Smooth muscle cell (in vitro differentiated cells): Measurements from ENCODE around the gene ZCCHC8. TPM values are rescaled to one million over a fixed set of nuclear protein-coding genes. Genes with fewer than 3 reads are reported as not detected.
"Not testable (repeated sequence)": the region's sequence is repeated elsewhere in the genome, so short reads cannot be mapped to it uniquely, and the experiment has no call there.

Experiments
- DNase-seq: peaks from one replicate; lab custom pipeline; 2025; ENCODE audit not compliant: unreplicated experiment; lab: John Stamatoyannopoulos, UW
- H2AFZ ChIP-seq: fragments of 200-600 bp; sonication (generic); 2 replicates; pipeline ENCODE4 v1.6.0; 2016; ENCODE audit warnings: antibody characterized with exemption, low read depth, mild to moderate bottlenecking
- H3F3A ChIP-seq: fragments of 200-600 bp; sonication (generic); 2 replicates; pipeline ENCODE4 v1.6.0; 2017; ENCODE audit warnings: antibody characterized with exemption, low read depth
- H3K27ac ChIP-seq: fragments of 200-600 bp; sonication (generic); 2 replicates; pipeline ENCODE4 v1.5.1; 2016; ENCODE audit warnings: low read depth, mild to moderate bottlenecking
- H3K27me3 ChIP-seq: fragments of 200-600 bp; sonication (generic); 2 replicates; pipeline ENCODE4 v1.6.1; 2016; ENCODE audit warnings: low read depth, mild to moderate bottlenecking
- H3K36me3 ChIP-seq: fragments of 200-600 bp; sonication (generic); 2 replicates; pipeline ENCODE4 v1.5.1; 2016; ENCODE audit warnings: low read depth
- H3K4me1 ChIP-seq: fragments of 200-600 bp; sonication (generic); 2 replicates; pipeline ENCODE4 v1.5.1; 2016; ENCODE audit warnings: low read depth
- H3K4me2 ChIP-seq: fragments of 200-600 bp; sonication (generic); 2 replicates; pipeline ENCODE4 v1.6.0; 2016; ENCODE audit warnings: mild to moderate bottlenecking
- H3K4me3 ChIP-seq: fragments of 200-600 bp; sonication (generic); 2 replicates; pipeline ENCODE4 v1.5.1; 2016; ENCODE audit warnings: mild to moderate bottlenecking
- H3K79me2 ChIP-seq: fragments of 200-600 bp; sonication (generic); 2 replicates; pipeline ENCODE4 v1.6.0; 2016; ENCODE audit warnings: low read depth, mild to moderate bottlenecking
- H3K9ac ChIP-seq: fragments of 200-600 bp; sonication (generic); 2 replicates; pipeline ENCODE4 v1.6.0; 2016; ENCODE audit warnings: low read depth
- H3K9me3 ChIP-seq: fragments of 200-600 bp; sonication (generic); replicated peaks from 2 replicates; pipeline ENCODE4 v1.5.1; 2016; ENCODE audit warnings: low read depth
- H4K20me1 ChIP-seq: fragments of 200-600 bp; sonication (generic); 2 replicates; pipeline ENCODE4 v1.6.0; 2016; ENCODE audit warnings: low read depth
- CTCF ChIP-seq: fragments of 200-600 bp; sonication (generic); IDR thresholded peaks from 2 replicates; pipeline ENCODE4 v1.5.1; 2017; ENCODE audit warnings: borderline replicate concordance, mild to moderate bottlenecking, antibody characterized with exemption; ENCODE audit not compliant: insufficient read depth, poor library complexity, severe bottlenecking
- WGBS: methylation state at CpG from one replicate; pipeline ENCODE4 v1.1.7; 2016; ENCODE audit warnings: low lambda C conversion rate; 5-methylcytosine and 5-hydroxymethylcytosine counted together
- polyA plus RNA-seq: library from polyadenylated mRNA; unstranded; fragments of >200 nt; fragmentation: Nextera tagmentation; extraction: Ambion mirVana; gene quantifications from 2 replicates; pipeline ENCODE4 v1.2.1, GENCODE V29; 2016
- total RNA-seq: library from RNA; depleted of rRNA; stranded (reverse); fragments of >200 nt; gene quantifications from 2 replicates; pipeline ENCODE4 v1.2.3, GENCODE V29; 2014

The ZCCHC8 gene
- total and polyA plus RNA-seq, 2 experiments from 2014 or later = 8.8 to 20.6 TPM

GRCh38 chr12:122516544-122517361, 16.0 kb upstream of the ZCCHC8 start:
- Histone ChIP-seq H3K4me1 (peaks cover 5% of the 10 kb centered on the region), H3K4me3 (no peak overlapping the region), H3K27me3 (no peaks in the 10 kb centered on the region), H3K79me2 (peaks cover 81% of the 10 kb centered on the region), H3K27ac (peak overlapping the region; percentile 73), H3K9me3 (no peaks in the 10 kb centered on the region), H3K4me2 (no peak overlapping the region), H3K36me3 (peaks cover 70% of the 10 kb centered on the region), H3K9ac (no peak overlapping the region), H2AFZ (no peak overlapping the region), H3F3A (peaks cover 58% of the 10 kb centered on the region), H4K20me1 (peaks cover 100% of the 10 kb centered on the region)
- DNase-seq = no peak
- WGBS = 96% methylated on average over 13 of the region's 13 CpGs
- TF ChIP-seq CTCF = no peak

- no peak for TF ChIP-seq CTCF
- WGBS = 98% methylated on average over 2 of the region's 2 CpGs
- Histone ChIP-seq H3K4me1 (peaks cover 4% of the 10 kb centered on the region), H2AFZ (no peak overlapping the region), H3K4me2 (no peak overlapping the region), H3K79me2 (peaks cover 77% of the 10 kb centered on the region), H3K4me3 (no peak overlapping the region), H4K20me1 (peaks cover 100% of the 10 kb centered on the region), H3K27ac (no peak overlapping the region), H3K9me3 (no peaks in the 10 kb centered on the region), H3F3A (peaks cover 47% of the 10 kb centered on the region), H3K9ac (no peak overlapping the region), H3K36me3 (peaks cover 70% of the 10 kb centered on the region), H3K27me3 (no peaks in the 10 kb centered on the region)
- DNase-seq = no peak
Observed at GRCh38 chr12:122515275-122515674, 14.5 kb upstream of the ZCCHC8 start.

GRCh38 chr12:122513660-122514059, 12.9 kb upstream of the ZCCHC8 start:
- Histone ChIP-seq H3K9me3 (no peaks in the 10 kb centered on the region), H3K27me3 (no peaks in the 10 kb centered on the region), H3K4me2 (no peak overlapping the region), H4K20me1 (peaks cover 100% of the 10 kb centered on the region), H3K79me2 (peaks cover 71% of the 10 kb centered on the region), H3K27ac (no peak overlapping the region), H2AFZ (no peak overlapping the region), H3K9ac (no peak overlapping the region), H3K4me3 (no peak overlapping the region), H3F3A (peaks cover 33% of the 10 kb centered on the region), H3K36me3 (peaks cover 72% of the 10 kb centered on the region), H3K4me1 (no peaks in the 10 kb centered on the region)
- no peak for TF ChIP-seq CTCF
- 95% methylated on average over 4 of the region's 4 CpGs for whole genome bisulfite sequencing
- no peak for DNase-seq

- DNase-seq, H3K4me3 ChIP-seq, H3K9me3 ChIP-seq, H3K9ac ChIP-seq, H2AFZ ChIP-seq, H3K4me2 ChIP-seq, H3K27me3 ChIP-seq, H3K27ac ChIP-seq, H3K4me1 ChIP-seq: not testable (repeated sequence)
- H3K36me3 ChIP-seq = peaks cover 76% of the 10 kb centered on the region
- H3F3A ChIP-seq = peaks cover 33% of the 10 kb centered on the region
- WGBS = 79% methylated on average over 3 of the region's 3 CpGs
- peaks cover 100% of the 10 kb centered on the region for H4K20me1 ChIP-seq
- H3K79me2 ChIP-seq = peaks cover 75% of the 10 kb centered on the region
Observed at GRCh38 chr12:122513028-122513427, 12.3 kb upstream of the ZCCHC8 start.
